Activated B cell treated with CpG ODN at 0.5 μM for 24 hours (primary cell): Measurements from ENCODE around the gene YWHAH. TPM values are rescaled to one million over a fixed set of nuclear protein-coding genes. Genes with fewer than 3 reads are reported as not detected.

Experiments
- ATAC-seq: fragments of 200-7000 bp; cut with Tn5 transposase; one replicate; pipeline ENCODE4 v1.10.0; 2021; ENCODE audit warnings: low read depth, mild to moderate bottlenecking, moderate library complexity
- CTCF ChIA-PET: fragments of 350-600 bp; sonication (Branson Sonifier 250); formaldehyde crosslinking; loops from one replicate; lab custom pipeline; 2021; ENCODE audit warnings: antibody characterized with exemption; lab: Charles Lee
- POLR2A ChIA-PET: fragments of 350-600 bp; sonication (Branson Sonifier 250); formaldehyde crosslinking; loops from one replicate; lab custom pipeline; 2021; ENCODE audit warnings: antibody characterized with exemption; lab: Charles Lee
- DNase-seq: peaks from one replicate; pipeline ENCODE4 v3.0.0; 2022
- H3K27ac Mint-ChIP-seq: one replicate; pipeline ENCODE4 v1.8.0; 2020; ENCODE audit warnings: mixed read lengths
- H3K27me3 Mint-ChIP-seq: one replicate; pipeline ENCODE4 v1.8.0; 2021; ENCODE audit warnings: mixed read lengths
- H3K36me3 Mint-ChIP-seq: one replicate; pipeline ENCODE4 v1.8.0; 2021; ENCODE audit warnings: low read depth, mixed read lengths
- H3K4me1 Mint-ChIP-seq: one replicate; pipeline ENCODE4 v1.8.0; 2021; ENCODE audit warnings: mixed read lengths
- H3K4me3 Mint-ChIP-seq: one replicate; pipeline ENCODE4 v1.8.0; 2020; ENCODE audit warnings: mild to moderate bottlenecking, mixed read lengths
- H3K9me3 Mint-ChIP-seq: one replicate; pipeline ENCODE4 v1.8.0; 2020; ENCODE audit warnings: mixed read lengths
- intact Hi-C: fragments of 100-400 bp; cut with micrococcal nuclease; formaldehyde crosslinking; loops from one replicate; pipeline ENCODE4 v1.15.1; 2024
- total RNA-seq: library from RNA; stranded (reverse); gene quantifications from 2 replicates; pipeline ENCODE4 v1.2.3, GENCODE V29; 2022
- TF ChIP-seq, protein P1 (sequence below): fragments of 200-600 bp; IDR thresholded peaks from one replicate; pipeline ENCODE4 v1.8.0; 2022; ENCODE audit warnings: antibody characterized with exemption, mild to moderate bottlenecking

Gene YWHAH
- total RNA-seq, 1 donor from 2014 or later, result 48.9 TPM

DNA sequence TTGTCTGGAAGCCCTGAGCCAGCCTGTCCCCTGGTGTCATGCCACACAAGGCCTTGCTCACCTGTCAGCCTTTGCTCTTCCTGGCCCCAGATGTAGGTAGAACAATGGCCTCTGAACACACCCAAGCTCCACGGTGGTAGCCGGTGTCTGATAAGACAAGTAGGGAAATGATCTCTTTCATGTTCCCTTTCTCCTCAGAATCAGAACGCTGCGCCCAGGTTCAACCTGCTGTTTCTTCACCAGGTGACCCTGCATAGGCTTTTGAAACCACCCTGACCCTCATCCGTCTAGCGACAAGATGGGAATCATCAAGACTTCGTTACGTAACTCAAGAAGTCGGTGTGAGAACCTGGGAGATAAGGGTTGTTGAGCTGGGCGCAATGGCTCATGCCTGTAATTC is 28.7 kb upstream of the YWHAH start:
- TF ChIP-seq, protein P1, sequence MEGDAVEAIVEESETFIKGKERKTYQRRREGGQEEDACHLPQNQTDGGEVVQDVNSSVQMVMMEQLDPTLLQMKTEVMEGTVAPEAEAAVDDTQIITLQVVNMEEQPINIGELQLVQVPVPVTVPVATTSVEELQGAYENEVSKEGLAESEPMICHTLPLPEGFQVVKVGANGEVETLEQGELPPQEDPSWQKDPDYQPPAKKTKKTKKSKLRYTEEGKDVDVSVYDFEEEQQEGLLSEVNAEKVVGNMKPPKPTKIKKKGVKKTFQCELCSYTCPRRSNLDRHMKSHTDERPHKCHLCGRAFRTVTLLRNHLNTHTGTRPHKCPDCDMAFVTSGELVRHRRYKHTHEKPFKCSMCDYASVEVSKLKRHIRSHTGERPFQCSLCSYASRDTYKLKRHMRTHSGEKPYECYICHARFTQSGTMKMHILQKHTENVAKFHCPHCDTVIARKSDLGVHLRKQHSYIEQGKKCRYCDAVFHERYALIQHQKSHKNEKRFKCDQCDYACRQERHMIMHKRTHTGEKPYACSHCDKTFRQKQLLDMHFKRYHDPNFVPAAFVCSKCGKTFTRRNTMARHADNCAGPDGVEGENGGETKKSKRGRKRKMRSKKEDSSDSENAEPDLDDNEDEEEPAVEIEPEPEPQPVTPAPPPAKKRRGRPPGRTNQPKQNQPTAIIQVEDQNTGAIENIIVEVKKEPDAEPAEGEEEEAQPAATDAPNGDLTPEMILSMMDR, result no peak
- Mint-ChIP-seq H3K4me3 (no peak overlapping the region), H3K36me3 (peaks cover 4% of the 10 kb centered on the region), H3K9me3 (no peaks in the 10 kb centered on the region), H3K27ac (no peak overlapping the region), H3K27me3 (no peaks in the 10 kb centered on the region), H3K4me1 (peaks cover 21% of the 10 kb centered on the region)
- POLR2A ChIA-PET, result no interaction called here
- CTCF ChIA-PET, result no interaction called here
- intact Hi-C loops, result no loop called here
- ATAC-seq (no peak), DNase-seq (no peak)

DNA sequence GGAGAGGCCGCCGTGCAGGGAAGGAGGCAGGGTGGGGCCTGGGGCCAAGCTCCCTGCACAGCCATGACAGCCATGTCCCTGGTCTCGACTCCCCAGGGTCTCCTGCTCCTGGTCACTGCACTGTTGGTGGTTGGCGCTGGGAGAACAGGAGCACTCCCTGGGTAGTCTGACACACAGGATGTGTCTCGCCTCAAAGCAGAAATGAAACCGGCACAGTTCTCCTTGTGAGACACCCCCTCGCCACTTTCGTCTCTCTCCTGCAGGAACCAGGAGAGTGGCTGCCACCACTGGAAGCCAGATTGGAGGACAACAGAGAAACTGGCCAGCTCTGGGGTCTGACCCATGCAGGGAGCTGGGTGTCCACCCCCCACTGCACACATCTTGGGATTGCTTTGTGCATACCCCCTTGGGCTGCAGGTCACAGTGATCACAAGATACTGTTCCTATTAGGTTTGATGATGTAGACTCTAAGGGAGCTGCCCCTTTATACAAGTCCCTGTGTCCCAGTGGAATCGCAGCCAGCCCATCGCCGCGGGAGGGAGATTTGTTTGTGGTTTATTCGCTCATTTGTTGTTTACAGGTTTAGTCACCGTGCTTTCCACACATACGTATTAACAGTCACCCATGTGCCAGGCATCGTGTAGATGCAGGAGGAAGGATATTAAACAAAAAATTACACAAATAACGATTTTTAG is 27.0 kb upstream of the YWHAH start:
- Mint-ChIP-seq H3K9me3 (no peaks in the 10 kb centered on the region), H3K4me3 (peak overlapping the region; percentile 44)
- POLR2A ChIA-PET, result no interaction called here

DNA sequence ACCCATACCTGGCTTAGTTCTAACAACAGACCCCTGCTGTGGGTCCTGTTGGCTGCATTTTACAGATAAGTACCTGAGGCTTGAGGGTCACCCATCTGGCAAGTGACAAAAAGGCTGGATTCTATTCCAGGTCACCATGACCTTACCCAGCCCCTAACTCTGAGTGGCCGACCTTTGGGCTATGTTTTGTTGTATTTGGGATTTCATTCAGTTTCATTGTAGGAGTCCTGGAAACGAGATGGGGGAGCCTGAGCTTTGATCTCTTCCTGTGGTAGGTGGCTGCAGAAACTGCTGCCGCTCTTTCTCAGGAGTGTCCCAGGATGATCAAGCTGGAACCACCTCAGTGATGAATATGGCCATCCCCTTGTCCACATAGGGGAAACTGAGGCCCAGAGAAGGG is 24.6 kb upstream of the YWHAH start:
- intact Hi-C loops, result no loop called here
- POLR2A ChIA-PET, result interaction anchor here (0.7 kb wide), 1 partner anchor 287 kb away, joined by 4 read pairs; no protein-coding TSS in a partner anchor
- CTCF ChIA-PET, result no interaction called here
- Mint-ChIP-seq H3K4me1 (peaks cover 37% of the 10 kb centered on the region), H3K27me3 (no peaks in the 10 kb centered on the region), H3K27ac (no peak overlapping the region), H3K4me3 (no peak overlapping the region), H3K9me3 (no peaks in the 10 kb centered on the region), H3K36me3 (no peaks in the 10 kb centered on the region)
- DNase-seq (no peak), ATAC-seq (no peak)
- TF ChIP-seq, protein P1, result no peak

More for the DNA sequence above, 27.0 kb upstream of the YWHAH start:
- TF ChIP-seq, protein P1, result no peak
- Mint-ChIP-seq H3K27me3 (no peaks in the 10 kb centered on the region), H3K36me3 (peaks cover 4% of the 10 kb centered on the region), H3K4me1 (peaks cover 23% of the 10 kb centered on the region), H3K27ac (peak overlapping the region; percentile 30)
- peak; percentile 79 for ATAC-seq
- CTCF ChIA-PET, result no interaction called here
- intact Hi-C loops, result loop anchor here (1.0 kb wide), 1 partner anchor 30 kb away; no protein-coding TSS in a partner anchor
- DNase-seq, result peak; percentile 34

DNA sequence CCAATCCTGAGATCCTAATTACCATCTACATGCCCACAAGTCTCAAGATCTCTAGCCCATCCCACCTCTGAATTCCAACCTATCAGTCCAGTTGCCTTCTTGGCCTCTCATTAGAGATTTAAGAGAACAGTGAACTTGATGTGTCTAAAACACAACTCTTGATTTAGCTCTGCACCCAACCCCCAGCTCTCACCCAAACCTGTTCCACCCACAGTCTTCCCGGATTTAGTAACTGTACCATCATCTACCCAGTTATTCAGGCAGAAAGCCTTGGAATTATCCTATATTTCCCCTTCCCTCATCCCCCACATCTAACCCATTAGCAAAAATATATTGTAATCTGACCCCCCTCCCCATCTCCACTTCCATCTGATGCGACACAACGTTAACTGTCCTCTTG is 24.0 kb upstream of the YWHAH start:
- no peak overlapping the region for H3K4me3 Mint-ChIP-seq
- peaks cover 37% of the 10 kb centered on the region for H3K4me1 Mint-ChIP-seq
- no peaks in the 10 kb centered on the region for H3K36me3 Mint-ChIP-seq
- ChIA-PET POLR2A (no interaction called here), CTCF (no interaction called here)
- intact Hi-C loops, result no loop called here
- no peaks in the 10 kb centered on the region for H3K9me3 Mint-ChIP-seq
- DNase-seq (no peak), ATAC-seq (no peak)
- H3K27me3 Mint-ChIP-seq, result no peaks in the 10 kb centered on the region
- TF ChIP-seq, protein P1, result no peak
- H3K27ac Mint-ChIP-seq, result no peak overlapping the region

DNA sequence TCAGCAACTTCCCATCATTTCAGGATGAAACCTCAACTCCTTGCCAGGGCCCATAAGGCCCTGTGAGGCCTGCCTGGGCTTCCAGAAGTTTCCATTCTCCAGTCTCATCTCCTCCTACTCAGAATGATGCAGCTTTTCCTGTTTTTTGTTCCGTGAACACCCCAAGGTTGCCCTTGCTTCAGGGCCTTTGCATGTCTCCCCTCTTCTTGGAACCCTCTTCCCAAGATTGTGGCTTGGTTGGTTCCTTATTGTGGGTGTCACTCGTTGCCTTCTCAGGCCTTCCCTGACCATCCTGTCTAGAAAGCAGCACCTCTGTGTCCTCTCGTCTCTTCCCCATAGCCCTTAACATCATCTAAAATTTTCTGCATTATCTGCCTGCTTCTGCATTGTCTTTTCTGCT is 23.2 kb upstream of the YWHAH start:
- Mint-ChIP-seq H3K4me3 (no peak overlapping the region), H3K9me3 (no peaks in the 10 kb centered on the region), H3K36me3 (no peaks in the 10 kb centered on the region), H3K27me3 (peaks cover 4% of the 10 kb centered on the region), H3K4me1 (peaks cover 37% of the 10 kb centered on the region), H3K27ac (no peak overlapping the region)
- no peak for ATAC-seq
- TF ChIP-seq, protein P1, result no peak
- intact Hi-C loops, result no loop called here
- DNase-seq, result no peak
- POLR2A ChIA-PET, result no interaction called here
- CTCF ChIA-PET, result no interaction called here
